HG03139 (cell line): Measurements from ENCODE around the gene MAZ.
"Not testable (repeated sequence)": the region's sequence is repeated elsewhere in the genome, so short reads cannot be mapped to it uniquely, and the experiment has no call there.

Source experiments
- ATAC-seq: cut with Tn5 transposase; IDR thresholded peaks from one replicate; pipeline ENCODE4 v1.9.1; 2021; ENCODE audit not compliant: unreplicated experiment

Gene MAZ

DNA sequence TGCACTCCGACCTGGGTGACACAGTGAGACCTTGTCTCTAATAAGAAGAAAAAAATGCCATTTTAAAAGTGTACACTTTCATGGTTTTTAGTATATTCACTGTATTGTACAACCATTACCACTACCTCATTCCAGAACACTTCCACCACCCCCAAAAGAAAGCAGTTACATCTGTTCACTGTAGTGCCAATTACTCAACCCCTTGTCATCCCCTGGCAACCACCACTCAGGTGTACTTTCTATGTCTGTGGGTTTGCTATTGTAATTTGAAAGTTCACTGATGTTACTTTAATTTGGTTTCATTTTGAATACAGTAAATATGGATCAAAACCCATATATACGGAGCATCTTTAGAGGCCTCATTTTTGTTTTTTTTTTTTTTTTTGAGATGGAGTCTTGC lies 22.2 kb upstream of the MAZ start:
- ATAC-seq, result no peak

- no peak for ATAC-seq
These were observed 21.3 kb upstream of the MAZ start for GRCh38 chr16:29784901-29785500.

DNA sequence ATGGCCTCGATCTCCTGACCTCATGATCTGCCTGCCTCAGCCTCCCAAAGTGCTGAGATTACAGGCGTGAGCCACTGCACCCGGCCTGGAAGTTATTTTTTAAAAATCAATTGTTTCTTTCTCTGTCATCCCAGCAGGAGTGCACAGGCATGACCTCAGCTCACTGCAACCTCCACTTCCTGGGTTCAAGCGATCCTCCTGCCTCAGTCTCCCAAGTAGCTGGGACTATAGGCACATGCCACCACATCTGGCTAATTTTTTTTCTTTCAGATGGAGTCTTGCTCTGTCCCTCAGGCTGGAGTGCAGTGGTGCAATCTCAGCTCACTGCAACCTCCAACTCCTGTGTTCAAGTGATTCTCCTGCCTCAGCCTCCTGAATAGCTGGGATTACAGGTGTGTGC lies 19.2 kb upstream of the MAZ start:
- not testable (repeated sequence) for ATAC-seq

DNA sequence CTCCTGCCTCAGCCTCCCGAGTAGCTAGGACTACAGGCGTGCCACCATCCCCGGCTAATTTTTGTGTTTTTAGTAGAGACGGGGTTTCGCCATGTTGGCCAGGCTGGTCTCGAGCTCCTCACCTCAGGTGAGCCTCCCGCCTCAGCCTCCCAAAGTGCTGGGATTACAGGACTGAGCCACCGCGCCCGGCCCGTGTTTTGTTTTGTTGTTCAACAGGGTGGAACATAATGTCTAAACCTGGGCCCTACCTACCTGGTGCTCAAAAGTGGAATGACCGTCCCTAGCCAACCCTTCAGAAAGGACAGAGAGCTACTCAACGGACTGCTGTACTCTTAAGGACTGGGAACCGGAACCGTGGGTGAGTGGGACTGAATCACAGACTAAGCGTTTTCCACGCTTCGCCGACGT lies 16.6 kb upstream of the MAZ start:
- no peak for ATAC-seq

DNA sequence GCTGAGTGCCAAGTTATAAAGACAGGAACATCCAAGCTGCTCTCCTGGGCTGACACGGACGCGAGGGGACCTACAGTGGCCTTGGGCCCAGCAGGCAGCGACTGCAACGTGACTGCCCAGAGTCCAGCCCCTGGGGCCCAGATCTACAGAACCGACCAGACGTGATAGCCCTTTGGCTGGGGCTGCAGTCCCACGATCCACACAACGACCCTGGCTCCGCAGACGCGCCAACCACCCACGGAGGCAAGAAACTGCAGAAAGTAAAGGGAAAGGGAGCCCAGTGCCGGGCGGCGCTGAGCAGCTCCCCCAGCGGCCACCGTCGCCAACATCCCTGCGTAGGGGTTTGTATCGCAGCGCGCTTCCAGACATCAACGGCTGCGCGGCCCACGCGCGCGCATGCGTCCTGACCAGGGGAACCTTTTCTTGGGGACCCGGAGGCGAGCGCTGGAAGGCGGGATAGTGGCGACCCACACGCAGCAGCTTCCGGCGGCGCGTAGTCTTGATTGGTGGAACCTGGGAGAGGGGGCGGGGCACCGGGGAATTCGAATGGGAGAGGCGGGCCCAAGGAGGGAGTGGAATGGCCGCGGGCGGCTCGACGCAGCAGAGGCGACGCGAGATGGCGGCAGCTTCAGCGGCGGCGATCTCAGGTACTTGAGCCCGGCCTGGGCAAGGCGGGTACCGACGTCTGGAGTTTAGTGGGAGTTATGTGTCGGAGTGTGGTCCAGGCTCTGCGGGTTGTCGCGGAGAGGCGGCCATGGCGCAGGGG lies 16.0 kb upstream of the MAZ start, which contains the start of gene KIF22:
KIF22 (plus strand) TSS at position 569 of the 766 bp plus-strand sequence; CDS start at position 578, 9 bp downstream.
- peak; percentile 90 for ATAC-seq

DNA sequence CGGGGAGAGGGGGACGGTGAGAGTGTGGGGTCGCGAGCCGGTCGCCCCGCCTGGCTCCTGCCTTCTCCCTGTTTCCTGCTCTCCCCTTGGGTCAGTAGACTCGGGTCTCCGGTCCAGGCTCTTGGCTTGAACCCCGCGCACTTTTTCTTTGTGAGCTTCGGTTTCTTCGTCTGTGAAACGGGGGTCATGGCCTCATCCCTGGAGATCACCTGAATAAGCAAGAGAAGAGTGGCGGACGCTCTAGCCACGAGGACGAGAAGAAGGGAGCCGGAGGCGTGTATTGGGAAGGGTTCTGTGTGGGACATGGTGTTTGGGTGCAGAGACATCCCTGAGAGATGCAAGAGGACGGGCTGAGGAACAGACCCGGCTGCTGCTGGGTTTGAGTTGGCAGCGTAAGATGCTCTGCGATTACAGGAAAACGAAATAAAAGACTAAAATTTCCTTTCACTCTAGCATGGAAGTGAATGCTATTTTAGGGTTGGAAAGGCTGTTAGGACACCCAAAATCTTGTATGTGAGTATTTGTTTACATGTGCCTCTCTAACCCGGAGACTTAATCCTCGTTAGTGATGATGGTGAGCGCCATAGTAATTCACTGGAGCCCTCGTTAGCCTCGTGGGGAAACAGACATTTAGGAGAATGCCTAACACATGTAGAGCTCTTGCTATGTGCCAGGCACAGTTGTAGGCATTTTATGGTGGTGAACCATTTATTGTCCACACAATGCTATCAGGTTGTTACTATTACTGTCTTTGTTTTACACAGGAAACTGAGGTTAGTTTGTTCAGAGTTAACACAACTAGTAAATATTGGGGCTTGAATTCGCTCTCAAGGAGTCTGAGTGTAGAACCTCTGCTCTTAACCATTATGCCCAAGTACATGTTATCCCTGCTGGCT lies 15.1 kb upstream of the MAZ start:
- ATAC-seq, result peak; percentile 15

GRCh38 chr16:29791845-29792807 lies 14.2 kb upstream of the MAZ start:
- no peak for ATAC-seq

- ATAC-seq, result not testable (repeated sequence)
These were observed 13.2 kb upstream of the MAZ start for GRCh38 chr16:29793153-29793552.

- no peak for ATAC-seq
These were observed 12.1 kb upstream of the MAZ start for GRCh38 chr16:29794231-29794710.

DNA sequence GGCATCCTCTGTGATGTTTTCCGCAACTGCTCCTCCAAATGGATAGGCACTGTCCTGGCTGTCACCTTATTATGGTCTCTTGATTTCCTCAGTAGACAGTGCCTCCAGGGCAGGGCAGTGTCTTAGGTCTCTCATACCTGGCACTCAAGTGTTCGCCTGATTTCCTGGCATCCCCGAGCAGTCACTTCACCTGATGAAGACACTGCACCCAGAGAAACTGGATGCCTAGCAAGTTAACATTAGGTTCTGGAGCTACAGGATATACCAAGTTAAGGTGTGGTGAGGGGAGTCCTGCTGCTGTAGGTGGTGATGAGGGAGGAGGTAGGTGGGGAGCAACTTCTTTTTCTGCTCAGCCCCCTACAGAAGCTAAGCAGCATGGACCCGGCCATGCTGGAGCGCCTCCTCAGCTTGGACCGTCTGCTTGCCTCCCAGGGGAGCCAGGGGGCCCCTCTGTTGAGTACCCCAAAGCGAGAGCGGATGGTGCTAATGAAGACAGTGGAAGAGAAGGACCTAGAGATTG lies 3.9 kb upstream of the MAZ start:
- ATAC-seq, result no peak

GRCh38 chr16:29804020-29804419 lies 2.3 kb upstream of the MAZ start:
- ATAC-seq, result no peak

- no peak for ATAC-seq
These were observed 1.7 kb upstream of the MAZ start for GRCh38 chr16:29804455-29805231.

DNA sequence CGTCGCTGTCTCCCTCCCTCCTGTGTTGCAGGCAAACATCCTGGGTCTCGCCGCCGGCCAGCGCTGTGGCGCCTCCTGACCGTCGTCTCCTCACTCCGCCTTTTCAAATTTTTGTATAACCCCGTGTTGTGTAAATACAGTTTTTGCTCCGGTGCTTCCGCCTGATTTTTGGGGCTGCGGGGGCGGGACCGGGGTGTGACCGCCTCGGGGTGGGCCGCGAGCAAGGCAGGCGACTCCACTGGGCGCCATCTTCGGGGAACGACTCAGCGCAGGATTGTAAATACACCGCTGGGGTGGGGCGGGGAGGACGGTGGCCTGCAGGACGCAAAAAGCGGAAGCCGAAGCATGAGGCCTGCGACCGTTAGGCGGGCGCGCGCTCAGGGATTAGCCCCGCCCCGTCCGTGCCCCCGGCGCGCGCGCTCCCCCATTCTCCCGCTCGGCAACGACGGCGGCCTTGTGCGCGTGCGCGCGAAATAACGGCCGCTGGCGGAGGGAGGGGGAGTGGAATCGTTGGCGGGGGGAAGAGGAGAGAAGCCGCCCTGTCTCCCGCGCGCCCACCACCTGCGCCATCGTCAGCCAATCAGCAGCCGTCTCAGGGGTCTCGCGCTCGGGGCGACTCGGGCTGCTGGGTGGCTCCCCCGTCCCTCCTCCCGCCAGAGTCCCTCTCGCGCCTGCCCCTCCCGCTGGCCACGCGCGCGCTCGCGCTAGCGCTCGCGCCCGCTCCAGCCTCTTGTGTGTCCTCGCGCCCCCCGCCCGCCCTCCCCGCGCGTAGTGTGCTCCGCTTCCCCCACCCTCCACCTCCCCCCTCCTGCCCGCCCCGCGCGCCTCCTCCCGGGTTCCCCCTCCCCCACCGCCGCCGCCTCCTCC lies 864 bp upstream of the MAZ start:
- ATAC-seq, result peak; percentile 40

- no peak for ATAC-seq
These were observed 504 bp downstream of the MAZ start for GRCh38 chr16:29806641-29807425.

DNA sequence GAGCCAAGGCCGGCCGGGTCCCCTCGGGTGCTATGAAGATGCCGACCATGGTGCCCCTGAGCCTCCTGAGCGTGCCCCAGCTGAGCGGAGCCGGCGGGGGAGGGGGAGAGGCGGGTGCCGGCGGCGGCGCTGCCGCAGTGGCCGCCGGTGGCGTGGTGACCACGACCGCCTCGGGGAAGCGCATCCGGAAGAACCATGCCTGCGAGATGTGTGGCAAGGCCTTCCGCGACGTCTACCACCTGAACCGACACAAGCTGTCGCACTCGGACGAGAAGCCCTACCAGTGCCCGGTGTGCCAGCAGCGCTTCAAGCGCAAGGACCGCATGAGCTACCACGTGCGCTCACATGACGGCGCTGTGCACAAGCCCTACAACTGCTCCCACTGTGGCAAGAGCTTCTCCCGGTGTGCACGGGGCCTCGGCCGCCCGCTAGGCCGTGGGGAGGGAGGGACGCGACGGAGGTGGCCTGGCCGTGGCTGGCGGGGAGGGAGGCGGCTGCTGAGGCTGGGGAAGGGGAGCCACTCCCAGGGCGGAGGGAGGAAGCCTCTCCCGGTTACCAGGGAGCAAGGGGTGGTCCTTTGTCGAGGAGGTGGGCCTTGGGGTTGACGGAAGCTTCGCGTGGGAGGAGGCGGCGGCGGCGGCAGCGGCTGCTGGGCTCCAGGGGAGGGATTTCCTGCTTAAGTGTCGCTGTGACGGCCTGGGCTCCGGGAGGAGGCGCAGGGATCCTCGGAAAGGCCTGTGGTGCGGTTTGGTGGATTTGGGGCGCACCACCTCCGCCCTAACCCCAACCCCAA lies 1.3 kb downstream of the MAZ start:
- no peak for ATAC-seq

- ATAC-seq, result no peak
These were observed 2.0 kb downstream of the MAZ start for GRCh38 chr16:29808219-29808900.
